Stimulated activated CD4-positive, alpha-beta T cell treated with anti-CD3 and anti-CD28 coated beads, Interleukin-2, amount 100 ng/mL, for 48 hours (primary cell): ENCODE data around the gene SLC6A19.
"Not testable (repeated sequence)": the region's sequence is repeated elsewhere in the genome, so short reads cannot be mapped to it uniquely, and the experiment has no call there.

ENCODE experiments used
- DNase-seq, 2 donors: peaks; one replicate each; pipeline ENCODE4 v3.0.0-alpha.2; 2020

SLC6A19 gene

DNA sequence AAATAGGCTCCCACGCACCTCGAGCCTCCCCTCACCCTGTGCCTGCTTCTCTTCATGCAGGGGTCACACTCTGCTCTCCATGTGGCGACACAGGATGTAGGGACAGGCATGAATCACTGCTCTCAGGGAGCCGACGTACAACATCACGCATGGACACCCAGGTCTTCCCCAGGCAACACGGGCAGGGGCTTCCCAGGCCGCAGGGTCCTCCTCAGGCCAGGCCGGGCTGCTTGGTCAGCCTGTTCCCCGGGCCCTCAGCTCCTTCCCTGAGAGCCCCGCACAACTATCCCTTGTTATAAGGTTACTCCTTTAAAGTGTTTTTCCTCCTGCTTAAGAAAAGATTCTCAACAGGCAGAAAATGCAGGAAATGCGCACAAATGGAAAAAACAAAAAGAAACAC lies 24.8 kb downstream of the SLC6A19 start:
- no peak for DNase-seq

DNA sequence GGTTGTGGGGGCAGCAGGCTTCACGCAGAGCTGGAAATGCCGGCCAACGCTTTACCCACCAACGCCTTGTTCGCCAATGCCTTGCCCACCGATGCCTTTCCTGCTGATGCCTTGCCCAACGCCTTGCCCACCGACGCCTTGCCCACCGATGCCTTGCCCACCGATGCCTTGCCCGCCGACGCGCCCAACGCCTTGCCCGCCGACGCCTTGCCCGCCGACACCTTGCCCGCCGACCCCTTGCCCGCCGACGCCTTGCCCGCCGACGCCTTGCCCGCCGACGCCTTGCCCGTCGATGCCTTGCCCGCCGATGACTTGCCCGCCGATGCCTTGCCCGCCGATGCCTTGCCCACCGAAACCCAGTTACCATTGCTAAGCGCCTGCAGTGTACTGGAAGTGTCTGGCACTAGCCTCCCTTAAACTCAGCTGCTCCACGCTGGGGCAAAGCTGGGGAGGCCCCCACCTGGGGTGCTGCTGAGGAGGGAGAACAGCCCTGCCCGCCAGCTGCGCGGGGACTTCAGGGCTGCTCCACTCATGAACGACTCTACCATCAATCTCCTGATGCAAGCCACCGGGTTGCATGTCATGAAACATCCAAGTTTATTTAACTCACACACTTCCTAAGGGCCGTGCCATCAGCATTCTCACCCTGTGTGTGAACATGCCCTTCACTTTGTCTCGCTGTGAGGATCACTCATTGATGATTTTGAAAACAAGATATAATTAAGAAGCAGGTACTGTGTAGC lies 25.6 kb downstream of the SLC6A19 start:
- no peak for DNase-seq

DNA sequence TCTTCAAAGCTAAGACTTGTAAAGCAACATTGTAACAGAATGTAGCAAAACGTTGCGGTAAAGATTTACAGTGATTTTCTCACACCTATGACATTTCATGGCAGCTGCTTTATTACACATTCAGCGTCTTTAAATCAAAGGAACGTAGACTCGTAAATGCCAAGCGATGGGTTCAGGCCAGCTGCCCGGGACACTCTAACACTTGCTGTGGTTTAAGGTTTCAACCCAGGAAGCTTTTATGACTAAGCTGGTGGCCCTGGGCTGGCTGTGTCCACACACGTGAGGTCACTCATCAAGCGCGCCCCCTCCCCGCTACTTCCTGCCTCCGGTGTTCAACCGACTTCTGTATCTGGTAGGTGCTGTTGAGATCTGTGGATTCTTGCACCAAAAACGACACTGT lies 26.3 kb downstream of the SLC6A19 start:
- no peak for DNase-seq

DNA sequence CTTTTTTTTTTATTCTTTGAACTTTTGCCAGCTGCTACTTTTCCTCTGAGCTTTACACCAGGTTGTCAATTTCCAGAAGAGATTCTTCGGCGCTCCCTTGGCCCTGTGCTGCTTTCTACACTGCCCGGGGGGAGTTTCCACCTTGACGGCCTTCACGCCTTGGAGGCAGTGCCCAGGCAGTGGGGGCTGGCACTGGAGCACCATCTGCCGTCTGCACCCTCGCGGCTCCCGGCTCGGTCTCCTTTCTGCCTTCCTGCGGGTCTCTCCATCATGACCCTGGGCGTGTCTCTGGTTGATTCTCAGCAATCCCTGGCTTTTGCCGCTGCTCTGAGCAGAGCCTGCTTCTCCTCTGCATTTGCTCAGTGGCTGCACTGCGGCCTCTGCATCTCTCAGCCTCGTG lies 26.7 kb downstream of the SLC6A19 start:
- no peak for DNase-seq

DNA sequence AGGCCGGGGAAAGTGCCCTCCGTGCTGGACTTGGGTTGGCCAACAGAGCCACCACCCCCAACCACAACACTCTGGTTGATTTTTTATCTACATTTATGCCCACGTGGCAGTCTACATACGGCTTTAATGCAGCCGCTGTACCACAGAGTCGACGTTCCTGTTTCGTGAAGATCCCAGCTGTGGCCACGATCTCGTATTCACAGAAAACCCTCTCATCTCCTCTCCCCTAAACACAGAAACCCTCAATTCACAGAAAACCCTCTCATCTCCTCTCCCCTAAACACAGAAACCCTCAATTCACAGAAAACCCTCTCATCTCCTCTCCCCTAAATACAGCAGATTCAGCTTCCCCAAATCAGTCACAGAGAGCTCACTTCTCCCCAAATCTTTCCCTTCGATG lies 27.6 kb downstream of the SLC6A19 start:
- not testable (repeated sequence) for DNase-seq

DNA sequence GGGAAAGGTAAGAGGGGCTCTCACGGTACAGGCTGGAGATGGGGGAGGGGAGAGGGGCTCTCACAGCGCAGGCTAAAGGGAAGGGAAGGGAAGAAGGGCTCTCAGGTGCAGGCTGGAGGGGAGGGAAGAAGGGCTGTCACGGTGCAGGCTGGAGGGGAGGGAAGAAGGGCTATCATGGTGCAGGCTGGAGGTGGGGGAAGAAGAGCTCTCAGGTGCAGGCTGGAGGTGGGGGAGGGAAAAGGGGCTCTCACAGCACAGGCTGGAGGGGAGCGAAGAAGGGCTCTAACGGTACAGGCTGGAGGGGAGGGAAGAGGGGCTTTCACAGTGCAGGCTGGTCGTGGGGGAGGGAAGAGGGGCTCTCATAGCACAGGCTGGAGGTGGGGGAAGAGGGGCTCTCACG lies 28.4 kb downstream of the SLC6A19 start:
- DNase-seq = no peak

DNA sequence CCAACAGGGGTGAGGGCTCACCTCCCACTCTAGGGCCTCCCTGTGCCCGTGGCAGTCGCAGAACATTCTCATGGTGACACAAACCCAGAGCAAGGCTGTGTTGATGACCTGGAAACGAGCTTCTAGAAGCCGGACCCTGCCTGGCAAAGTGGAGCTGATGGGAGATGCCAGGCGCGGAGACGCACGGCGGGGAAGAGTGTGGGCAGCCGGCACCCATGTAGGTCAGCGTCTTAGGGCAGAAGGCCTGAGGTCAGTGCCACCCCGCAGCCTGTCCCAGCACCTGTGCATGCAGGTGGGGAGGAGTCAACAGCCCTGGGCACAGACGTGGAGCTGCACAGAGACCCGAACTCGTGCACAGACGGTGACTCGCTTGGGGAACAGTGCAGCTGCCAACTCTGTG lies 29.2 kb downstream of the SLC6A19 start:
- no peak for DNase-seq

DNA sequence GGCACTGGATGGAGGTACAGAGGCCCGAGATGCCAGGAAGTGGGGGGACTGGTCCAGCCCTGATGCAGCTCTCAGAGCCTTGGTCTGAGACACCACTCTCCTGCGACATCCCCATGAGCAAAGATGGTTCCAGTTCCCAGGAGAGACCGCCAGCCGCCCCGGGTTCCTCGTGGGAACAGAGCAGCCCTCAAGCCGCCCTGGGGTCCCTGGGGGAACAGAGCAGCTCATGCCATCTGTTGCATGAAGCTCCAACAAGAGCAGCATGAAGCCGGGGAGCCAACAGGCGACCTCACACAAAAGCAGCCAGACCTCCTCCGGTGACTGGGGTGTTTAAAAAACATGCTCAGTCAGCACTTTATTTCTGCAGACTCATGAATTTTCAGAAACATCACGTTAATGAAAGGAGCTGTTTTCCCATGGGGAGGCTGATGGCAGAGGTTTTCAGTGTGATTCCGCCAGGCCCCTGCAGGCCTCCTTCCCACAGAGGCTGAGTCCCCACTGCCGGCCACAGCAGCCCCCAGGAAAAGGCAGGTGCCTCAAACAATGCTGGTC lies 30.0 kb downstream of the SLC6A19 start:
- no peak for DNase-seq

DNA sequence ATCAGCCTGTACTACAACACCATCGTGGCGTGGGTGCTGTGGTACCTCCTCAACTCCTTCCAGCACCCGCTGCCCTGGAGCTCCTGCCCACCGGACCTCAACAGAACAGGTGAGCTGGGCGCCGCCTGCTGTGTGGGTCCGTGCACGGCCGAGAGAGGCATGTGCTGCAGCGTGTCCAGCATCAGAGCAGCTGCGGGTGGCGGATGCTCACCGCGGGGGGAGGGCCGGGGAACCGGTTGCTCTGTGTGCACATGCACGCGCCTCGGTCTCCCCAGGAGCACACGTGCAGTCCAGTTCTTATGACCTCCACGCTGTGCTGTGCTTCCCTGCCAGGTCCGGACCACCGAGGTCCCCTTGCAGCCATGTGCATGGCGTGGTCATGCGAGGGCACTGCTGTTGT lies 31.4 kb downstream of the SLC6A19 start:
- DNase-seq = no peak

DNA sequence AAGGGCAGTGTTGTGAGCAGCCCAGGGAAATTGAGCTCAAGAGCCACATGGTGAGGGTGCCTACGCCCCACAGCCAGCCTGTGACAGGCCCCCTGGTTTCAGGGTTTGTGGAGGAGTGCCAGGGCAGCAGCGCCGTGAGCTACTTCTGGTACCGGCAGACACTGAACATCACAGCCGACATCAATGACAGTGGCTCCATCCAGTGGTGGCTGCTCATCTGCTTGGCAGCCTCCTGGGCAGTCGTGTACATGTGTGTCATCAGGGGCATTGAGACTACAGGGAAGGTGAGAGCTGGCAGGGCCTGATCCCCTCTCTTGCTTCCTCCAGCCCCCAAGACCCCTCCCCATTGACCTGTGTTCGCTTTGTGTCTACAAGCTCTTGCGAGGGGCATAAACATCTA lies 34.0 kb downstream of the SLC6A19 start:
- no peak for DNase-seq

DNA sequence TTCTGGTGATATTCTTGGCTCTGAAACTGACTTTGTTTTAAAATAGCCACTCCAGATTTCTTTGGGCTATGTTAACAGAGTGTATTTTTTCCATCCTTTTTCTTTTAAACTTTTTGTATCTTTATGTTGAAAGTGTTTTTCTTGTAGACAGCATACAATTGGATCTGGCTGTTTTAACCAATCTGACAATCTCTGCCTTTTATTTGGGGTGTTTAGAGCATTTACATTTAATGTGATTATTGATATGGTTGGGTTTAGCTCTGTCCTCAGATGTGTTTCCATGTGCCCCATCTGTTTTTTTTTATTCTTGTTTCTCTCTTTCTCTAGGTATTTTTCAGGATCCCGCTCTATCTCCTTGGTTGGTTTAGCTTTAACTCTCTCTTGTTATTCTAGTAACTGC lies 34.4 kb downstream of the SLC6A19 start:
- no peak for DNase-seq

DNA sequence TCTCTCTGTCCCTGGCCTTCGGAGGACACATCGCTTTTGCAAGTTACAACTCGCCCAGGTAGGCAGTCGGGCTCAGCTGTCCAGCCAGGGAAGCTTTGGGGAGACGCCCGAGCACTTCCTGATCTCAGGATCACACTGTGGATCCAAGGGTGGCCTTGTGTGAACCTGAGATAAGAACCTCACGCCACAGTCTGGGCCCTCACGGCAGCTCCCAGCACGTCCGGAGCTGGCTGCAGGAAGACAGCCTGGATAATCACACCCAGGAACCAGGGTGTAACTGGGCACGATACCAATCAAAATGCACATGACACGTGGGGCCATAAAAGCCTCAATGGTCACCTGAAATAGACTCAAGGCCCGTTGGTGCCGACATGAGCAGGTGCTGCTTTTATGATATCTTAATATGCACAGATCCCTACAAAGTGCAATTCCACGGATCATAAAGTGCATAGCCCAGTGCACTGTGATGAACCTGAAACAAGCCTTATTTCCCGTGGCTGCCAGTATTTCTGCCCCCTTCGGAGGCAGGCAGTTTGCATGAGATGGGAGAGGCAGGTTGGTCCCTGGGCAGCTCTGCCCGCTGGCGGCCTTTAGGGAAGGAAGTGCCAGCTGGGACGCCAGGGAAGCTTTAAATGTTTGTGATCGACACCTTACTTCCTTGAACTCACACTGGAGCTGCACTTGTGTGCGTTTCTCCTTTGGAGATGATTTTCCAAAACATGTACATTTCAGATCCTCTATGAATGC lies 38.3 kb downstream of the SLC6A19 start:
- DNase-seq = no peak

DNA sequence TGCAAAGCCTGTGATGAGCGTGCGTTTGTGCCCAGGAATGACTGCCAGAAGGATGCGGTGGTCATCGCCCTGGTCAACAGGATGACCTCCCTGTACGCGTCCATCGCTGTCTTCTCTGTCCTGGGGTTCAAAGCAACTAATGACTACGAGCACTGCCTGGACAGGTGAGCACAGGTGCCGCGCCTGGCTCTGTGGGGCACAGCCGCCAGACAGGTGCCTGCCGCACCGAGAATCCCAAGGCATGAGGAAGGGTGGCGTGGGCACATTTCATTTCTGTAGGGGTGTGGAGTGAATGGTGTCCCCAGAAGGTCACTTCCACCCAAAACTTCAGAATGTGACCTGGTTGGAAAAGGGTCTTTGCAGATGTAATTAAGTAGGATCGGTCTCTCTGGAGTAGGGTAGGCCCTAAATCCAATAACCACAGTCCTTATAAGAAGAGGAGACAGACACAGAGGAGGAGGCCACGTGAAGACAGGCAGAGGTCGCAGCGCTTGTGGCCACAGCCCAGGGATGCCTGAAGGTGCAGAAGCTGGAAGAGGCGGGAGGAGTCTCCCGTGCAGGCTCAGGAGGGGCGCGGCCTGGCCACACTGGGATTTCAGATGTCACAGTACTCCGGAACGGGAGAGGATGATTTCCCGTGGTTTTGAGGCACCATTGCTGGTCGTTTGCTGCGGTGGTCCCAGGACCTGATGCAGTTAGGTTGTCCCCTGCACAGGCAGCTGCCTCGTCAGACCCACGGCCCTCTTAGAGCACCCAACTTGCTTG lies 39.3 kb downstream of the SLC6A19 start:
- DNase-seq = no peak

DNA sequence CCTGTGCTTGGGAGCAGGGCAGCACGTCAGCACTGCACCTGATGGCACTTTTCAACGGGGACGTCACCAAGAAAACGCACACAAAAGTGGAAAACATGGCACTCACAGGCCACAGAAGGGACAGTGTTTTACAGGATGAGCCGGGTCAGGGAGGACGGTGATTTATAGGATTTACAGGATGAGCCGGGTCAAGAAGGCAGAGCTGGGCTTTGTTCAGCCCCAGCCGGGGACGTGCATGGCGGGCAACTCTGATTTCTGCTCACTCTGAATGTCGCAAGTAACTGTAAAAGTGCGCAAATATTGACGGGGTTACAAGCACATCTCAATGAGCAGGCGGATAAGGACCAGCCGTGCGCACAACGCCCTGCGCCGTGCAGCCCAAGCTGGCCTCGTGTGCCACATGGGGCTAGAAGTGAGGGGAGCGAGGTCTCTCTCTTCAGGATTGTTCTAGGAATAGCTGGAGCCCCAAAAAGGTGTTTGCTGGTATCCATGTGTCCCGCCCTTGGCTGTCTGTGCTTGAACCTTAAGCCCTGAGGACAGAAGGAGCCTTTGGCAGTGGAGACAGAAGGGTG lies 40.2 kb downstream of the SLC6A19 start:
- no peak for DNase-seq

DNA sequence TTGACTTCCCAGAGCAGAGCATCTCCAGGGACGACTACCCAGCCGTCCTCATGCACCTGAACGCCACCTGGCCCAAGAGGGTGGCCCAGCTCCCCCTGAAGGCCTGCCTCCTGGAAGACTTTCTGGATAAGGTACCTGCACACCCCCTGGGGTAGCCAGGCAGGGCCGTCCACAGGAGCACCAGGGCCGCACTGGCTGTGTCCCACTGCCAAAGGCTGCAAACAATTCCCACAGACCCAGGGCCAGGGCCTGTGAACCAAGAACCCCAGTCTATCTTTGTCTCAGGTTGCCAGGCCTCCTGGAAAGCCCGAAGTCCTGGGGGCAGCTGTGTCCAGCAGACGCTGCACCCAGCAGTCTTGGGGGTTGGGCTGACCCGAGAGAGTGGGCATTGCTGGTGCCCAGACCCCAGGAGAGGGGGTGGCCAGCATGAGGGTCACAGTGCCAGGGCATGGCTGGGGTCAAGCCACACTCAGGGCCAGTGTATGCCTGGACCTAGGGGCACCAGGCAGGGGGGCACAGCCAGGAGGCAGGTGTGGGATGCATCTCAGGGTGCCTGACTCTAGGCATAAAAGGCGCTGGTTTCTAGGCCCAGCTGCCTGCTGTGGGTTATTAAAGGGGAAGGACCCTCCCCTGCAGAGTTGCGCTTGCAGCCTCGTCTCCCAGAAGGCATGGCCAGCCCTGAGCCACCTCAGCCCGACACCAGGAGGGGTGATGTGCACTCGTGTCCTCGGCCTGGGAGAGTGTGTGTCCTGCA lies 41.5 kb downstream of the SLC6A19 start:
- no peak for DNase-seq

DNA sequence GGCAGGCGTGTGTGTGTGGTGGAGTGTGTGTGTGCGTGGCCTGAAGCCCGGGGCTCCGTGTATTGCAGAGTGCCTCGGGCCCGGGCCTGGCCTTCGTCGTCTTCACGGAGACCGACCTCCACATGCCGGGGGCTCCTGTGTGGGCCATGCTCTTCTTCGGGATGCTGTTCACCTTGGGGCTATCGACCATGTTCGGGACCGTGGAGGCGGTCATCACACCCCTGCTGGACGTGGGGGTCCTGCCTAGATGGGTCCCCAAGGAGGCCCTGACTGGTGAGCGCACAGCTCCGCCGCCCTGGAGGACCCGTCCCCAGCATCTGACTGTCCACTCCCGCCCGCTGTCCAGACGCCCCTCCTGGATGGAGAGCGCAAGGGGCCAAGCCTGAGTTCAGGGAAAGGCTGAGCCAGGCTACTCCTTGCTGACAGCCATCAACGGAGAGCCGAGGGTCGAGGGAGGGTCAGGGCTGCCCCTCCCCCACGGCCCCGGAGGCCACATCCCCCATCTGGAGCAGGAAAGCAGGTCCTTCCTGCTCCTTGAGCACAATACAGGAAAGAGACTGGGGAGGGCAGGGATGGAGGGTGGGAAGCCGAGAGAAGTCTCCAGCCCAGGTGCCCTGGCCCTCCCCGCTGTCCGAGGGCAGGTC lies 42.2 kb downstream of the SLC6A19 start:
- DNase-seq = no peak

DNA sequence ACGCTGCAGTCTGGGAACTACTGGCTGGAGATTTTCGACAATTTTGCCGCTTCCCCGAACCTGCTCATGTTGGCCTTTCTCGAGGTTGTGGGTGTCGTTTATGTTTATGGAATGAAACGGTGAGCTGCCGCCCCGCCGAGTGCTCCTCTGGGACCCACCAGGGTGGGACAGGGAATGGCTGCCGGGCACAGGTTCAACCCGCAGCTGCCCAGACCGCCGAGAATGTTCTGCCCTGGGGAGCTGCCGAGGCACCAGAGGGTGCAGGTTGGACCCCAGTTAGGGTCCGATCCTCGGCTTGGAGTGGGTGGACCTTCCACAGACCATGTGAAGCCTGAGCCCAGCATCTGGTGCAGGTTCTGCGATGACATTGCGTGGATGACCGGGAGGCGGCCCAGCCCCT lies 42.9 kb downstream of the SLC6A19 start:
- no peak for DNase-seq

DNA sequence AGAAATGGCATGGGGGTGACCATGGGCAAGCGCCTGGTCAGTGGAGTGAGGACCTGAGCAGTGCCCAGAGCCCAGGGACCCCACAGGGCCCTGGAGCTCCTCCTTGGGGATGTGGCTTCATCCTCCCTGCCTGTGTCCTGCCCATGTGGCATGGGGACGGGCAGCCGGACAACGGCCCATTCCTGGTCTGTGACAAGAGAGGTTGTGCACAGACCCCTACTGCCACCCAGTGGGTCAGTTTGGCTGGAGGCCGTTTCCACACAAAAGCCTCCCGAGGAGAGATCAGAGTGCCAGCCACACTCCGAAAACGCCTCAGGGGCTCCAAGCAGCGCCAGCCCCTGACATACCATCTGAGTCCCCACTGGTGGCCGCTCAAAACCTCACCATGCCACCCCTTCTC lies 43.6 kb downstream of the SLC6A19 start:
- DNase-seq = no peak

DNA sequence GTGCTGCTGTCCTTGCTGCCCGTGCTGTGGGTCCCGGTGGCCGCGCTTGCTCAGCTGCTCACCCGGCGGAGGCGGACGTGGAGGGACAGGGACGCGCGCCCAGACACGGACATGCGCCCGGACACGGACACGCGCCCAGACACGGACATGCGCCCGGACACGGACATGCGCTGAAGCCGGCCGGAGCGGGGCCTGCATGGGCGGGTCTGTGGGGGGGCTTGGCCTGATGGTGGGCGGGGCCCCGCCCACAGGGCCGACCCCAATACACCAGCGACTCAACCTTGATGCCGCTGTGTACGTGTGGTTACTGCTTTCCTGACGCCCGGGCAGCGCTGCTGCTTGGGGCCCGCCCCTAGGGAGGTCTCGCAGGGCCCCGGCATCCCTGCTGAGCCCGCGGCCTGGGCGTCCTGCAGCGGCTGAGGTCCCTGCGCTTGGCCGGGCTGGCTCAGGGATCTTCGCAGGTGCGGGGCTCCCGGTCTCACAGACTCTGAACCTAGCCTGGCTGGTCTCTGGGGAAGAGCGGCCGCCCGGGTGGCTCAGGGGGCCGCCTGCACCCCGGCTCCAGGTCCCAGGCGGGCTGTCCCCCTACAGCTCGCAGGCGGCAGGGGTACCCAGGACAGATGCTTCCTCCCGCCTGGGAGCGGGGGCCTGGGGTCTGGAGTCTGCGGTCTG lies 44.6 kb downstream of the SLC6A19 start:
- no peak for DNase-seq

DNA sequence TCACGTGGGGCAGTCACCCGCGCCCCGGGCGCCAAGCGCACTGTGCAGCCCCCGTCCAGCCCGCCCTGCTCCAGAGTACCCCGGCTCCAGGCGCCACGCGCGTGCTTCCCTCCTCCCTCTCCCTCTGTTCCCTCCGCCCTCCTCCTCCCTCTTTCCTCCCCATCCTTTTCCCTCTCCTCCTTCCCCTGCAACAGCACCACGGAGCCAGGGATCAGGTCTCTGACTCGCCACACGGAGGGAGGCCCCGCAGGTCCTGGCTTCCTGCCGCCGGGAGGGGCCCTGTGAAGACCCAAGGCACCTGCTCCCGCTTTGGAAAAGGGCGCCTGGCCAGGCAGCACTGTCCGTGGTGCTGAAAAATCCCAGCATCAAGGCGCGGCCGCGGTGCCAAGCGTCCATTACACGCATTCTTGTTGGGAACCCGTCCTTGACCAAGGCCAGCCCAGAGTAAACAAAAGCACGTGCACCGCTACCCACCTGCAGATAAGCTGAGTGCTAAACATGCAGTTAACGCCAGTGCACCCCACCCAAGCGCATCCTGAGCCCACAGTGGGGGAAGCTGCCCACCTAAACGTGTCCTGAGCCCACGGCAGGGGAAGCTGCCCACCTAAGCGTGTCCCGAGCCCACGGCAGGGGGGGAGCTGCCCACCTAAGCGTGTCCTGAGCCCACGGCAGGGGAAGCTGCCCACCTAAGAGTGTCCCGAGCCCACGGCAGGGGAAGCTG lies 45.5 kb downstream of the SLC6A19 start:
- DNase-seq = peak; percentile 19 to 26

DNA sequence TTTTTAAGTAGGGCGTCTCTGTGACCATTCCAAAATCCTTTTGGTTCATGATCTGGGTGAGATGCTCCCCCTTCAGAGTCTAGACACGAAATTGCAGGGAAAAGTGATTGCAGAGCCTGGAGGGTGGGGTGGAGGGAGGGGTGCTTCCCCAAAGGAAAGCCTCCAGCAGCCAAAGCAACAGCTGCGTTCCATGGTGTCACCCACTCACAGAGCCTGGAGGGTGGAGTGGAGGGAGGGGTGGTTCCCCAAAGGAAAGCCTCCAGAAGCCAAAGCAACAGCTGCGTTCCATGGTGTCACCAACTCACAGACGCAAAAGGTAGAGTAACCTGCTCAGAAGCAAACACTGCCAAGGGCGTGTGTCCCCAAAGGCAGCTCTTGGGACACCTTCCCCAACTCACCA lies 46.4 kb downstream of the SLC6A19 start:
- DNase-seq = no peak
